ENCODE results near the gene CNIH4. TPM values are rescaled to one million over a fixed set of nuclear protein-coding genes. Genes with fewer than 3 reads are reported as not detected.
"Not testable (repeated sequence)": the region's sequence is repeated elsewhere in the genome, so short reads cannot be mapped to it uniquely, and the experiment has no call there.

CNIH4 gene
- total RNA-seq, 1 donor from 2014 or later: 39.1 TPM

GRCh38 chr1:224392411-224393249 is 36.0 kb downstream of the CNIH4 start:
- FAIRE-seq (no peak), DNase-seq (ENCODE audit: low spot score in 2 of 2) (no peak)

GRCh38 chr1:224393294-224393693 is 36.6 kb downstream of the CNIH4 start:
- FAIRE-seq (no peak), DNase-seq (ENCODE audit: low spot score in 2 of 2) (no peak)

DNA sequence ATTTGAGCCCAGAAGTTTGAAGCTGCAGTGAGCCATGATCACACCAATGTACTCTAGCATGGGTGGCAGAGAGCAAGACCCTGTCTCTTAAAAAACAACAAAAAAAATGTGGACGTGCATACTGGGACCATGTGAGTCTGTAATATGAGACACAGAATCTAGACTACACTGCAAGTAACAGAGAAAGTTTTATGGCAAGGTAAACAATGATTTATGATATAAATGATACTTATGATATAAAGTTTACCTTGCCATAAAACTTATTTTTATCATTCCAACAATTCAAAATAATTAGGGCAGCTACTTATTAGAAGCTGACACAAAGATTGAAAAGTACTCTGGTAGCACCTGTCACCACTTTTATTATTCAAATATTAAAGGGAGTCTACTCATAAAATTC is 43.2 kb downstream of the CNIH4 start:
- DNase-seq (ENCODE audit: low spot score in 2 of 2) (no peak), FAIRE-seq (no peak)

- FAIRE-seq: peak; percentile 42
These were observed 45.9 kb downstream of the CNIH4 start for GRCh38 chr1:224402472-224403036.

GRCh38 chr1:224404916-224405603 is 48.4 kb downstream of the CNIH4 start:
- DNase-seq (ENCODE audit: low spot score in 2 of 2): no peak

More at GRCh38 chr1:224402472-224403036, 45.9 kb downstream of the CNIH4 start:
- DNase-seq (ENCODE audit: low spot score in 2 of 2): no peak

DNA sequence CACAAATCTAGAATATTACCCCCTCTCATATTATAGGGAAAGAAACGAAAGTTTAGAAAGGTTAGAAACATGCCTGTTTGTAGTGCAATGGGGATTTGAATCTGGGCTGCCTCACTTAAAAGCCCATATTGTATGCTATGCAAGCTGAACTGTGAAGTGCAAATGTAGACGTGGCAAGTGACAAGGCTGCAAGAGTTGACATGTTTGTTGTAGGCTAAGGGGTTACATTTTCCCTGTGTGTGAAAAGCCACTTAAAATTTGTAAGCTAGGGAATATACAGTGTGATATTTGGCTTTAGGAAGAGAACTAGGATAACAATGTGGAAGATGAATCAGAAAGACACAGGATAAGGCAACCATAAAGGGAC is 48.9 kb downstream of the CNIH4 start:
- DNase-seq (ENCODE audit: low spot score in 2 of 2) (no peak), FAIRE-seq (no peak)

More at GRCh38 chr1:224404916-224405603, 48.4 kb downstream of the CNIH4 start:
- no peak for FAIRE-seq

DNA sequence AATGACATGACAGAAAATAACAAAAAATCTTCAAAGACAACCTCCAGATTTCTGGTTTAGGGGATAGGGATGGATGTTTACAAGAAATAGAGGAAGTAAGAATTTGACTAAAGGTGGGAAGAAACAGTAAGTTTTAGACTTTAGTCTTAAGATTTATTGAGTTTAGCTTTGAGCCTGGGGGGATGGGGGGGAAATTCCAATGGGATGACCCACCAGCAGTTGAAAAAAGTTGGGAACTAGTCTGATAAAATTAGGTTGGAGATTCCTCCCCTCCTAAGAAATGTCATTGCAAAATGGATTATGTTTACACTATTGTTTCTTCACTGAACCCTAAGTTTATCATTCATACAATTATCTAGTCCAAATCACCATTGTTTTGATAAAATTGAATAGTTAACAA is 49.5 kb downstream of the CNIH4 start:
- FAIRE-seq (no peak), DNase-seq (ENCODE audit: low spot score in 2 of 2) (no peak)

- FAIRE-seq: no peak
- no peak for DNase-seq (ENCODE audit: low spot score in 2 of 2)
These were observed 51.1 kb downstream of the CNIH4 start for GRCh38 chr1:224407571-224408293.

- DNase-seq (ENCODE audit: low spot score in 2 of 2): no peak
- FAIRE-seq: no peak
These were observed 51.6 kb downstream of the CNIH4 start for GRCh38 chr1:224408294-224408590.

GRCh38 chr1:224411766-224412165 is 55.1 kb downstream of the CNIH4 start:
- DNase-seq (ENCODE audit: low spot score in 2 of 2): no peak
- no peak for FAIRE-seq

- FAIRE-seq: no peak
- no peak for DNase-seq (ENCODE audit: low spot score in 2 of 2)
These were observed 63.4 kb downstream of the CNIH4 start for GRCh38 chr1:224420106-224420505.

DNA sequence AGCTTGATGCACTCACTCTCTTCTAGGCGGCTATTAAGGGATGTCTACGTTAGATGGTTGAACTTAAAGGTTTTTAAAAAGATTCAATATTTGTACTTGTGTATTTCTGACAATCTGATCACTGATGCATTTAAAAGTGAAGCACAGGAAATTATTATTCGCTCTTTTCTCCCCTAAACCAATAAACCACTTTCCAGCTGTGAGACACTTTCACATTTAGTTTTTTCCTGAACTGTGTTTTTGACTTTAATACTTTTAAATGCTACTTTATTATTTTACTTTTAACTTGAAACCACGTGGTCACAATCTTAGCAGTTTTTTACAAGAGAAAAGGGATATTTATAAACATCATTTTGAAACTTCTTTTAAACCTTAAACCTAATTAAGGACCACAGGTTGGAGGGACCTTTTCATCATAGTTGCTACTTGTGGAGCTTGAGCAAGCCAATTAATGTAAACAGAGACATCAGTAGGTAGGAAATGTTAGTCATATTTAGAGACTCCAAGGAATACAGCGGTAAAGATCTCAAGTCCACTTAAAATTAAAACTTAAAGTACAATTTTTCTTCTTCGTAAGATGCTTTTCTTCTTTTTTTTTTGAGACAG is 68.7 kb downstream of the CNIH4 start:
- DNase-seq (ENCODE audit: low spot score in 2 of 2): no peak
- FAIRE-seq: no peak

GRCh38 chr1:224426869-224427268 is 70.2 kb downstream of the CNIH4 start:
- not testable (repeated sequence) for FAIRE-seq; DNase-seq (ENCODE audit: low spot score in 2 of 2)

GRCh38 chr1:224427346-224427745 is 70.7 kb downstream of the CNIH4 start:
- FAIRE-seq (no peak), DNase-seq (ENCODE audit: low spot score in 2 of 2) (peak in 1 of 2 donors; percentile 15)

- not testable (repeated sequence) for DNase-seq (ENCODE audit: low spot score in 2 of 2); FAIRE-seq
These were observed 72.0 kb downstream of the CNIH4 start for GRCh38 chr1:224428713-224429112.

Small RNA genes within 50 kb of the gene (small RNA-seq; reads per million reads assigned to genes)
- gene MIR4742: 0.10 reads per million

Other genes with a start within 250 kb of the CNIH4 start
- gene FBXO28, start 242.8 kb upstream of the CNIH4 start, total RNA-seq: 51.8 TPM
- gene DEGS1, start 173.6 kb upstream of the CNIH4 start, total RNA-seq: 65.6 TPM
- 35.5 TPM for gene NVL, start 26.7 kb upstream of the CNIH4 start, total RNA-seq
- 58.7 TPM for gene WDR26, start 77.9 kb downstream of the CNIH4 start, total RNA-seq

Data from frontal cortex (tissue), 4 donors.